ENCODE measurements around the gene EMP3. TPM values are rescaled to one million over a fixed set of nuclear protein-coding genes. Genes with fewer than 3 reads are reported as not detected.
A peak's percentile ranks its signal among the peaks of the same experiment; 100 is the strongest.

Gene EMP3
- total RNA-seq, 1 experiment from 2014 or later, result 8.9 TPM

DNA sequence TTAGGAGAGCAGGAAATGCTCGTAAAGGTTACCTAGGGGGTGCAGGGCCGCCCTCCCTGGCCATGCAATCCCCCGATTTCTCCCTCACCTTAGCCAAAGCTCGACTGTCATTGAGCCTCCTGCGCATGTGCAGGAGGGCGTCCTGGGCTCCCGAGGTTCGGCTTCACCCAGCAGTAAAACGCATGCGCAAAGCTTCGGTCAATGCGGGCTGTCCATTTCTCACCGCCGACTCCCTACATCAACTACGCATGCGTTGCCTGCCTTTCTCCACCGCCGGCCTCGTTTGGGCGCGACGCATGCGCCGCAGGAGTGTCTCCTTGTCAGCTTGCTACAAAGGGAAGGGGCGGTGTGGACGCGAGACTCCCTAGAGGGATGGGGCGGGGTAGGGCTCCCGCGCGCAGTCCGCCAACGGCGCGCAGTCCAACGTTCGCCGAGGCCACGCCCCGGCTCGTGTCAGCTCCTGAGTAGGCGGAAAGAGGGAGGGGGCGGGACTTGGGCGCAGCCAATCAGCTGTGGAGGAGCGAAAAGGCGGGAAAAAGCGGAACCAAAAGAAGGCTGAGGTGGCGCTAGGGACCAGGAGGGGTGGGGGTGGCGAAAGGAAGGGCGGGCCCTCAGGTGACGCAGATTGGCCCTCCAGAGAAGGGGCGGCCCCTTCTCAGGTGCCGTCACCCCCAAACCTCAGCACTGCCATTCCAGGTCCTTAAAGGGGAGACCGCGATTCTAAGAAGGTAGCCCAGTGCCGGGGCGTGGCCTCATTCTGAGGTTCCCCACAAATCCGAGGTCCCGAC lies 38.7 kb downstream of the EMP3 start, which contains the start of the genes SYNGR4 and TMEM143 (continued):
- TF ChIP-seq, protein P1, sequence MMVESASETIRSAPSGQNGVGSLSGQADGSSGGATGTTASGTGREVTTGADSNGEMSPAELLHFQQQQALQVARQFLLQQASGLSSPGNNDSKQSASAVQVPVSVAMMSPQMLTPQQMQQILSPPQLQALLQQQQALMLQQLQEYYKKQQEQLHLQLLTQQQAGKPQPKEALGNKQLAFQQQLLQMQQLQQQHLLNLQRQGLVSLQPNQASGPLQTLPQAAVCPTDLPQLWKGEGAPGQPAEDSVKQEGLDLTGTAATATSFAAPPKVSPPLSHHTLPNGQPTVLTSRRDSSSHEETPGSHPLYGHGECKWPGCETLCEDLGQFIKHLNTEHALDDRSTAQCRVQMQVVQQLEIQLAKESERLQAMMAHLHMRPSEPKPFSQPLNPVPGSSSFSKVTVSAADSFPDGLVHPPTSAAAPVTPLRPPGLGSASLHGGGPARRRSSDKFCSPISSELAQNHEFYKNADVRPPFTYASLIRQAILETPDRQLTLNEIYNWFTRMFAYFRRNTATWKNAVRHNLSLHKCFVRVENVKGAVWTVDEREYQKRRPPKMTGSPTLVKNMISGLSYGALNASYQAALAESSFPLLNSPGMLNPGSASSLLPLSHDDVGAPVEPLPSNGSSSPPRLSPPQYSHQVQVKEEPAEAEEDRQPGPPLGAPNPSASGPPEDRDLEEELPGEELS (CRISPR knock-in tag; IDR thresholded peaks at IDR 0.05), result no peak
- TF ChIP-seq GRHL2 (CRISPR knock-in tag; IDR thresholded peaks at IDR 0.05; ENCODE audit: insufficient replicate concordance, severe bottlenecking), result no peak
- peak; percentile 80 for TF ChIP-seq NFYB (CRISPR knock-in tag; conservative IDR thresholded peaks at IDR 0.05; ENCODE audit: low read depth)
- TF ChIP-seq ZBTB43 (CRISPR knock-in tag; IDR thresholded peaks at IDR 0.05), result no peak
- TF ChIP-seq, protein P2, sequence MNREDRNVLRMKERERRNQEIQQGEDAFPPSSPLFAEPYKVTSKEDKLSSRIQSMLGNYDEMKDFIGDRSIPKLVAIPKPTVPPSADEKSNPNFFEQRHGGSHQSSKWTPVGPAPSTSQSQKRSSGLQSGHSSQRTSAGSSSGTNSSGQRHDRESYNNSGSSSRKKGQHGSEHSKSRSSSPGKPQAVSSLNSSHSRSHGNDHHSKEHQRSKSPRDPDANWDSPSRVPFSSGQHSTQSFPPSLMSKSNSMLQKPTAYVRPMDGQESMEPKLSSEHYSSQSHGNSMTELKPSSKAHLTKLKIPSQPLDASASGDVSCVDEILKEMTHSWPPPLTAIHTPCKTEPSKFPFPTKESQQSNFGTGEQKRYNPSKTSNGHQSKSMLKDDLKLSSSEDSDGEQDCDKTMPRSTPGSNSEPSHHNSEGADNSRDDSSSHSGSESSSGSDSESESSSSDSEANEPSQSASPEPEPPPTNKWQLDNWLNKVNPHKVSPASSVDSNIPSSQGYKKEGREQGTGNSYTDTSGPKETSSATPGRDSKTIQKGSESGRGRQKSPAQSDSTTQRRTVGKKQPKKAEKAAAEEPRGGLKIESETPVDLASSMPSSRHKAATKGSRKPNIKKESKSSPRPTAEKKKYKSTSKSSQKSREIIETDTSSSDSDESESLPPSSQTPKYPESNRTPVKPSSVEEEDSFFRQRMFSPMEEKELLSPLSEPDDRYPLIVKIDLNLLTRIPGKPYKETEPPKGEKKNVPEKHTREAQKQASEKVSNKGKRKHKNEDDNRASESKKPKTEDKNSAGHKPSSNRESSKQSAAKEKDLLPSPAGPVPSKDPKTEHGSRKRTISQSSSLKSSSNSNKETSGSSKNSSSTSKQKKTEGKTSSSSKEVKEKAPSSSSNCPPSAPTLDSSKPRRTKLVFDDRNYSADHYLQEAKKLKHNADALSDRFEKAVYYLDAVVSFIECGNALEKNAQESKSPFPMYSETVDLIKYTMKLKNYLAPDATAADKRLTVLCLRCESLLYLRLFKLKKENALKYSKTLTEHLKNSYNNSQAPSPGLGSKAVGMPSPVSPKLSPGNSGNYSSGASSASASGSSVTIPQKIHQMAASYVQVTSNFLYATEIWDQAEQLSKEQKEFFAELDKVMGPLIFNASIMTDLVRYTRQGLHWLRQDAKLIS (CRISPR knock-in tag; IDR thresholded peaks at IDR 0.05; ENCODE audit: borderline replicate concordance), result no peak
- TF ChIP-seq ZNF232 (CRISPR knock-in tag; IDR thresholded peaks at IDR 0.05), result peak; percentile 53; the same call in 1 of the 2 replicates
- no peak for TF ChIP-seq MLX (CRISPR knock-in tag; IDR thresholded peaks at IDR 0.05)
- no peak for TF ChIP-seq CTCF (IDR thresholded peaks at IDR 0.05)
- TF ChIP-seq, protein P3, sequence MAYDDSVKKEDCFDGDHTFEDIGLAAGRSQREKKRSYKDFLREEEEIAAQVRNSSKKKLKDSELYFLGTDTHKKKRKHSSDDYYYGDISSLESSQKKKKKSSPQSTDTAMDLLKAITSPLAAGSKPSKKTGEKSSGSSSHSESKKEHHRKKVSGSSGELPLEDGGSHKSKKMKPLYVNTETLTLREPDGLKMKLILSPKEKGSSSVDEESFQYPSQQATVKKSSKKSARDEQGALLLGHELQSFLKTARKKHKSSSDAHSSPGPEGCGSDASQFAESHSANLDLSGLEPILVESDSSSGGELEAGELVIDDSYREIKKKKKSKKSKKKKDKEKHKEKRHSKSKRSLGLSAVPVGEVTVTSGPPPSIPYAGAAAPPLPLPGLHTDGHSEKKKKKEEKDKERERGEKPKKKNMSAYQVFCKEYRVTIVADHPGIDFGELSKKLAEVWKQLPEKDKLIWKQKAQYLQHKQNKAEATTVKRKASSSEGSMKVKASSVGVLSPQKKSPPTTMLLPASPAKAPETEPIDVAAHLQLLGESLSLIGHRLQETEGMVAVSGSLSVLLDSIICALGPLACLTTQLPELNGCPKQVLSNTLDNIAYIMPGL (CRISPR knock-in tag; IDR thresholded peaks at IDR 0.05), result no peak
- no peak for TF ChIP-seq ZNF532 (CRISPR knock-in tag; IDR thresholded peaks at IDR 0.05; ENCODE audit: borderline replicate concordance)
- no peak for TF ChIP-seq JAZF1 (CRISPR knock-in tag; IDR thresholded peaks at IDR 0.05)
- TF ChIP-seq NR1H2 (CRISPR knock-in tag; IDR thresholded peaks at IDR 0.05), result no peak
- TF ChIP-seq RORB (CRISPR knock-in tag; IDR thresholded peaks at IDR 0.05), result no peak
- TF ChIP-seq, protein P4, sequence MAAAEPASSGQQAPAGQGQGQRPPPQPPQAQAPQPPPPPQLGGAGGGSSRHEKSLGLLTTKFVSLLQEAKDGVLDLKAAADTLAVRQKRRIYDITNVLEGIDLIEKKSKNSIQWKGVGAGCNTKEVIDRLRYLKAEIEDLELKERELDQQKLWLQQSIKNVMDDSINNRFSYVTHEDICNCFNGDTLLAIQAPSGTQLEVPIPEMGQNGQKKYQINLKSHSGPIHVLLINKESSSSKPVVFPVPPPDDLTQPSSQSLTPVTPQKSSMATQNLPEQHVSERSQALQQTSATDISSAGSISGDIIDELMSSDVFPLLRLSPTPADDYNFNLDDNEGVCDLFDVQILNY (CRISPR knock-in tag; IDR thresholded peaks at IDR 0.05), result peak; percentile 89
- TF ChIP-seq, protein P5, sequence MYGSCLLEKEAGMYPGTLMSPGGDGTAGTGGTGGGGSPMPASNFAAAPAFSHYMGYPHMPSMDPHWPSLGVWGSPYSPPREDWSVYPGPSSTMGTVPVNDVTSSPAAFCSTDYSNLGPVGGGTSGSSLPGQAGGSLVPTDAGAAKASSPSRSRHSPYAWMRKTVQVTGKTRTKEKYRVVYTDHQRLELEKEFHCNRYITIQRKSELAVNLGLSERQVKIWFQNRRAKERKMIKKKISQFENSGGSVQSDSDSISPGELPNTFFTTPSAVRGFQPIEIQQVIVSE (CRISPR knock-in tag; IDR thresholded peaks at IDR 0.05; ENCODE audit: borderline replicate concordance), result no peak
- no peak for TF ChIP-seq CREB1 (CRISPR knock-in tag; IDR thresholded peaks at IDR 0.05)
- TF ChIP-seq FOXP1 (CRISPR knock-in tag; IDR thresholded peaks at IDR 0.05; ENCODE audit: borderline replicate concordance), result peak; percentile 15; the same call in 1 of the 2 replicates
- no peak for TF ChIP-seq GTF2I (CRISPR knock-in tag; conservative IDR thresholded peaks at IDR 0.05)
- peak; percentile 95 for TF ChIP-seq MYBL2 (CRISPR knock-in tag; IDR thresholded peaks at IDR 0.05)

Measured in WTC11 (cell line).